Activated CD8-positive, alpha-beta memory T cell treated with anti-CD3 and anti-CD28 coated beads for 48 hours (primary cell): ENCODE results near the gene RALGPS1.

ENCODE experiments used
- DNase-seq, 3 experiments: peaks; one replicate each; pipeline ENCODE4 v3.0.0-alpha.2; 2020; ENCODE audit warnings: low read depth in 2 of 3, low spot score in 2 of 3

The RALGPS1 gene

DNA sequence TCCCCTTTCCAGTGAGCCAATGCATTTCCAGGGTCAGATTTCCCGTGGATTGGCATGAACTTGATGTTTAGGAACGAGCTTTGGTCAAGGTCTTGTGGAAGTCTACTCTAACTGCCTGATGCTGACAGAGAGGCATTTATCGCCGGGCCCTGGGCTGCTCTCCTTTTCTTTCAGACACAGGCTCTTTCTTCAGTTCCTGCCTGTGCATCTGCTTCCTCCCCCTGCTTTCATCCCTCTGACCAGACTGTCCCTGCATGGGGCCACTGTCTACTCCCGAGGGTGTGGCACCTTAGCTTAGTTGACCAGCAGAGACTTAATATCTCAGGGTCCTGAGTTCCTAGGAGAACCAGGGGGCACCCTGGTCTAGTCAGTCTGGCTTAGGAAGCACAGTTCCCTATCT is 41.2 kb downstream of the RALGPS1 start:
- DNase-seq: no peak

GRCh38 chr9:126956917-126957686 is 42.5 kb downstream of the RALGPS1 start:
- no peak for DNase-seq

DNA sequence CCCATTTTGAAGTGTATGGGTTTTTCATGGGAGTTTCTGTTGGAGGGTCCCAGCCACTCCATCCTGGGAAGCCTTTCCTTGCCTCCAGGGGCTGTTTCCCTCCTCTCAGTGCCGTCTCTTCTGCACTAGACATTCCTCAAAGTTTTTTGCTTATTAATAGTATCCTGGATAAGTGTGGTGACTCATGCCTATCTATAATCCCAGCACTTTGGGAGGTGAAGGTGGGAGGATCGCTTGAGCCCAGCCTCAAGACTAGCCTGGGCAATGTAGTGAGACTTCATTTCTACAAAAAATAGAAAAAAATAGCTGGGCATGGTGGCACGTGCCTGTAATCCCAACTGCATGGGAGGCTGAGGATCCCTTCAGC is 43.1 kb downstream of the RALGPS1 start:
- DNase-seq: no peak

DNA sequence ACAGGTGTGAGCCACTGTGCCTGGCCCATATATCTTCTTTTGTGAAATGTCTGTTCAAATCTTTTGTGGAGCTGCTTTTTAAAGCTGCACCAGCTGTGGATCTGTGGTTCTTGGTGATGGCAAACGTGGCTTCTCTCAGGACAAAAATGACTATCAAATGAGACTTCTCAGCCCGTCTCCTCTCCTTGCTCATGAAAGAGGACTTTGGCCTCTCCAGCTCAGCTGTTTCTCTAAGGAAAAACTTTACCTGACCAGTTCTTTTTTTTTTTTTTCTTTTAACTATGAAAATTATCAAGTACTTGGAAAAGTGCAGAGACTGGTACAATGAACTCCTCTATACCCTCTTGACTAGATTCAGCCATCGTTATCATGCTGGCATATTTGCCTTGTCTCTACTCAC is 44.8 kb downstream of the RALGPS1 start:
- DNase-seq: no peak

- no peak for DNase-seq
Measured at GRCh38 chr9:126959917-126960316, 45.3 kb downstream of the RALGPS1 start.

GRCh38 chr9:126962336-126962735 is 47.8 kb downstream of the RALGPS1 start:
- DNase-seq: no peak

- no peak for DNase-seq
Measured at GRCh38 chr9:126965077-126965476, 50.5 kb downstream of the RALGPS1 start.

- DNase-seq: no peak
Measured at GRCh38 chr9:126965541-126966428, 51.2 kb downstream of the RALGPS1 start.

DNA sequence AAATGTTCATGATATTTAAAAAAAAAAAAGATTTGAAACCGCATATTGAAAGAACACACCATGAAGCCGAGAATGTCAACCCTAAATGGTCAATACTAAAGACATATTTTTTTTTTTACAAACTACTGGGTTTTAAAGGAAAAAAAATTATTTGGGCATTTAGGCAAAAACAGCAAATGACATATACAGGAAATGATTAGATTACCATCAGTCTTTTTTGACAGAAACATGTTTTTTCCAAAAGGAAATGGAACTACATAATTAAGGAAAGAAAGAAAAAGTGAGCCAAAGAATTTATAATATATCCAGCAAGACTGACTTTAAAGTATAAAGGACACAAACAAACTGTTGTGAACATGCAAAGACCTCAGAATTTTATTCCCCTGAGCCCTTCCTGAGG is 56.7 kb downstream of the RALGPS1 start:
- no peak for DNase-seq

GRCh38 chr9:126973651-126974529 is 59.3 kb downstream of the RALGPS1 start:
- DNase-seq: no peak

DNA sequence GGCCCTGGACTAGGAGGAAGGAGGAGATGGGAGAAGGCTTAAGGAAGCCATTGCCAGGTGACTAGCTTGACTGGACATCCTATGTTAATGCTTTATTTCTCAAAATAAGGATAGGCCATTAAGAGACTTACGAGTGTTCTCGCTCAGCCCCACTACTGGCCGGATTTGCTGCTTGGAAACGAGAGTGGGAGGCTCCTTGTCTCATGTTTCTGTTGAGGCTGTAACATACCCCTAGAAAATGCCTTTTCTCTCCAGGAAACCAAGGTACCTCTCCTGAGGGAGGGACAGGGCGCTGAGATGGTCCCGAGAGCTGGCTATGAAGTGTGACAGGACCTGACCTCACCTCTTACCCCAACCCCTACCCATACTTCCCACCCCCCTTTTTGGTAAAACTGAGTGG is 60.0 kb downstream of the RALGPS1 start:
- DNase-seq: no peak

GRCh38 chr9:126975327-126976220 is 61.0 kb downstream of the RALGPS1 start:
- DNase-seq: no peak

- DNase-seq: no peak
Measured at GRCh38 chr9:126979461-126979860, 64.9 kb downstream of the RALGPS1 start.

GRCh38 chr9:126980231-126980630 is 65.6 kb downstream of the RALGPS1 start:
- DNase-seq: no peak

- no peak for DNase-seq
Measured at GRCh38 chr9:126981218-126981617, 66.6 kb downstream of the RALGPS1 start.

DNA sequence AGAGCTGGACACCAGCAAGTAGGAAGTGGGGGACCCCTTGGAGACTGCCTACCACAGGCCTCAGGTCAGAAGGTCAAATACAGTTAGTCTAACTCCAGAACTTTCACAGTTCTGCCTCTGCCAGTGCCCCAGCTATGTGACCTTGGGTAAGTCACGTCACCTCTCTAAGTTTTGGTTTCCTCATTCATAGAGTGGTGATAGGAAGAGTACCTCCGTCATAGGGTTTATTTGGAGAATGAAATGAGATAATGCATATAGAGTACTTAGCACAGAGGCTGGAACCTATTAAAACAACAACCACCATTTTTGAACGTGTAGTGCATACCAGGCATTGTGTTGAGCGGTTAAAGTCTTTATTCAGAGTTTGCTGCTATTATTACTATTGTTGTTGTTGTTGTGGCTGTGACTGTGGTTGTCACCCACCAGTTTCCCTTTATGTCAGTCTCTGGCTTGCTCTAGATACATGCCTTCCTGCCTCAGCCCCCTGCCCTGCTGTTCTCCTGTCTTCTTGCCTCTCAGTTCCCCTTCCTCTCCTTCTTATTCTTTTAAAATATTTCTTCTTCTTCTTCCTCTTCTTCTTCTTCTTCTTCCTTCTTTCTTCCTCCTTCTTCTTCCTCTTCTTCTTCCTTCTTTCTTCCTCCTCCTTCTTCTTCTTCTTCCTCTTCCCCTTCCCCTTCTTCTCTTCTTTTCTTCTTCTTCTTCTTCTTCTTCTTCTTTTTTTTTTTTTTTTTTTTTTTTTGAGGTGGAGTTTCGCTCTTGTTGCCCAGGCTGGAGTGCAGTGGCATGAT is 67.8 kb downstream of the RALGPS1 start:
- DNase-seq: no peak

DNA sequence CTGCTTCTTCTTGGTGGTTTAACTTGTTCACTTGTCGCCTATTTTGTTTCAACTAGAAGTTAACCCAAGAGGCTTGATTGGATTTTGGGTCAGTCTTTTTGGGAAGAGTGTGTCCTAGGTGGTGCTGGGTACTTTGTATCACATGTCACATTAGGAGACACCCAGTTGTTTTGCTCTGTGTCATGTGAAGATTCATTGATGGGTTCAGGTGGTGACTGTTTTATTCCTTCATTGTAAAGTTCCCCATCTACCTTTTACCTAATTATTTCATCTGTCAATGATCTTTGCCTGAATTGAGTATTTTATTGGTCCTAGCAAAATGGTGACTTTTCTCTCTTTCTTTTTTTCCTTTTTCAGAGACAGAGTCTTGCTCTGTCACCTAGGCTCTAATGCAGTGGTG is 69.2 kb downstream of the RALGPS1 start:
- DNase-seq: no peak

DNA sequence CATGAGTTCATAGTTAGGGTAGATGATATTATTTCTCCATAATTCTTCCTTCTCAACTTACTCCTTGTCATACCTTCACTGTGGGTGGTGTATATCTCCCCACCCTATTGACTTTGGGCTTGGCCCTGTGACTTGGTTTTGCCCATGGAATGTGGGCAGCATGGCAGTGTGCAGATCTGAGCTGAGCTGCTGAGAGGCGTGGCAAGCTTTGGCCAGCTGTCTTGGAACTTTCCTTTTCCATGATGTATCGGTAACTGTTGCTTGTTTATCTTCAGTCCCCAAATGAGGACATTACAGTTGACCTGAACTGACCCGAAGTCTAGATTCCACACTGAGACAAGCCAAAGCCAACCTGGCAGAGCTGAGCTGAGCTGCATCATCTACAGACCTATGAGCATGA is 70.4 kb downstream of the RALGPS1 start:
- no peak for DNase-seq

DNA sequence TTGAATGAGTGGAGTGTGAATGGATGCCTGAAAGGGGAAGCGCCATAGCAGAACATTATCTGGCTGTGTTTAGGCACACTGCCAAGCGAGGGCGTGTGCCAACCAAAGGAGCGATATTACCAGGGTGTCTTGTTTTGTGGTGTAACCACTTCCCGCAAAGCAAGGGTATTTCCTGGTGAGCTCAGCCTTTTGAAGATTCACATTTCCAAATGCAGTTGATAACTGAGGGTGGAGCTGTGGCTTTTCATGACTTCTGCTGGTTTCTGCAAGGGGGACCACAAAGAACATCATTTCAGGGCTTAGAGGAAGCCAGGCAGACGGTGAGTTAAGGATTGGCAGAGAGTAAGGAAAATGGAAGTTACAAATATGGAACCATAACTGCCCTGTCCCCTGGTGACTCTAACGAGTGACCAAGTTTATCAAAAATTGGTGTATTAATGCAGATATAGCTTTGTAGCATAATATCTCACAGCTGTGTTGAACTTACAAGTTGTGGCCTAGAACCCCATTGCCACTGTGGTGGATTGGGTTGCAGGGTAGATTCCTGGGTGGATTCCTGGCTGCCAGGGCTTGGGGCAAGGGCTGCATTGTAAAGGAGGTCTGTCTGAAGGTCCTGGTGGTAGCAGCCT is 71.4 kb downstream of the RALGPS1 start:
- peak in 2 of 3 experiments; percentile 50 to 59 for DNase-seq
